Glomerular visceral epithelial cell (primary cell): Measurements from ENCODE around the gene NR1H2.
"Not testable (repeated sequence)": the region's sequence is repeated elsewhere in the genome, so short reads cannot be mapped to it uniquely, and the experiment has no call there.

Source experiments
- DNase-seq: peaks from one replicate; pipeline ENCODE4 v3.0.0-alpha.2; 2016; ENCODE audit errors: extremely low spot score

Gene NR1H2

DNA sequence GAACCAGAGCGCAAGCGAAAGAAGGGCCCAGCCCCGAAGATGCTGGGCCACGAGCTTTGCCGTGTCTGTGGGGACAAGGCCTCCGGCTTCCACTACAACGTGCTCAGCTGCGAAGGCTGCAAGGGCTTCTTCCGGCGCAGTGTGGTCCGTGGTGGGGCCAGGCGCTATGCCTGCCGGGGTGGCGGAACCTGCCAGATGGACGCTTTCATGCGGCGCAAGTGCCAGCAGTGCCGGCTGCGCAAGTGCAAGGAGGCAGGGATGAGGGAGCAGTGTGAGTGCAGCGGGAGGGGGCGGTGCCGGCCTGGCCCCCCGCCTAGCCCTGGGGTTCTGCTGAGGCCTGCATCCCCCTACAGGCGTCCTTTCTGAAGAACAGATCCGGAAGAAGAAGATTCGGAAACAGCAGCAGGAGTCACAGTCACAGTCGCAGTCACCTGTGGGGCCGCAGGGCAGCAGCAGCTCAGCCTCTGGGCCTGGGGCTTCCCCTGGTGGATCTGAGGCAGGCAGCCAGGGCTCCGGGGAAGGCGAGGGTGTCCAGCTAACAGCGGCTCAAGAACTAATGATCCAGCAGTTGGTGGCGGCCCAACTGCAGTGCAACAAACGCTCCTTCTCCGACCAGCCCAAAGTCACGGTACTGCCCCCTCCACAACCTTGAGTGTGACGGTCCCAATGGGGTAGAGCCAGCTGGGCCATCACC is 2.1 kb downstream of the NR1H2 start:
- DNase-seq = no peak

DNA sequence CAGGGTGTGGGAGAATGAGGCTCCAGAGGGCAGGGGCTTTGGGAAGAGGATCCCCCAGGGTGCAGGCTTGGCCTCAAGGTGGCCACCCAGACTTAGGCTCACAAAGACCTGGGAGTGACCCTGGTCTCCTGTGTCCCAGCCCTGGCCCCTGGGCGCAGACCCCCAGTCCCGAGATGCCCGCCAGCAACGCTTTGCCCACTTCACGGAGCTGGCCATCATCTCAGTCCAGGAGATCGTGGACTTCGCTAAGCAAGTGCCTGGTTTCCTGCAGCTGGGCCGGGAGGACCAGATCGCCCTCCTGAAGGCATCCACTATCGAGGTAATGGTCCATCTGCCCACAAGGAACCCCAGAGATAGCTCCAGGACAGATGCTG is 2.6 kb downstream of the NR1H2 start:
- DNase-seq = no peak

DNA sequence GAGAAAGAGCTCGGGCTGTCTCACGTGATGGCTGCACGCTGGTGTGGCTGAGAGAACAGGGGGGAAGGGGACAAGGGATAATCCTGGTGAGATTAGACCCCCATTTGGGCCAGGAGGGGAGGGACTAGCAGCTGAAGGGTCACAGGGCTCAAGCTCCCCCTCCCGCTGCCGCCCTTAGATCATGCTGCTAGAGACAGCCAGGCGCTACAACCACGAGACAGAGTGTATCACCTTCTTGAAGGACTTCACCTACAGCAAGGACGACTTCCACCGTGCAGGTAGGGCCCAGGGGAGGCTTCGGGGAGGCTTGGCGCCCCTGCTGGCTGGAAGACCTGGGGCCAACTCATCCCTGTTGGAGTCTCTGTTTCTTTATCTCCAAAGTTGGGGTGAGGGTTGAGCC is 3.3 kb downstream of the NR1H2 start:
- no peak for DNase-seq

DNA sequence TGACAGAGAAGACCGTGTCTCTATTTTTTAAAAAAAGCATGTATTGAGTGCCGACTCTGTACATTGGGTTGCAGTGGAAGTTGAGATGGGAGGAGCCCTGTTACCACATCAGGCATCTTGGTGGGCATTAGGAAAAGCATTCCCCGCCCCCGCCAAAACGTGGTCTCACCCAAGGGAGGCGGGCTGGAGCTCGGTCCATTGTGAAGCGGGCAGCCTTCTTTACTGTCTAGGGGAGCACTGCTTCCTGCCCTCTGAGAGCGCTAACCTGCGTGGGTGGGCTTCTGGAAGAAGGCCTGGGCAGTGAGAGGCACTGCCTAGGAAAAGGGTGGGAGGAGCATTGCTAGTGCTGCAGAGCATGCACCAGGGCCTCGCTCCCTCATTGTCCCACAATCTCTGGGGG is 3.9 kb downstream of the NR1H2 start:
- no peak for DNase-seq

DNA sequence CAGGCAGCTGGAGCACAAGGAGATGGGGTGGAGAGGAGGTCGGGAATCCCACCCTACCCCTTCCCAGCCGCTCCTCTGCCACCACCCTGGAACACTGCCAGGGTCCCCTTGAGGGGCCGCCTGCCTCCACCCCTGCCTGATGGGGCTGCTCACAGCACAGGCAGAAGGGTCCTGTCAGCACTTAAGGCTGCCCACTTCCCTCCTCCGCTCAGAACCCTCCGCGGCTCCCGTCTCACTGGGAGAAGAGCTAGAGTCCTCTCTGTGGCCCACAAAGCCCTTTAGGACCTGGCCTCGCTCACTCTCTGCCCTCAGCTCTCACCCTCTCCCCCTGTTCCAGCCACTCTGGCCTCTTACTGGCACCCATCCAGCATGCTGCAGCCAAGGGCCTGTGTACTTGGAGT is 4.5 kb downstream of the NR1H2 start:
- DNase-seq = no peak

DNA sequence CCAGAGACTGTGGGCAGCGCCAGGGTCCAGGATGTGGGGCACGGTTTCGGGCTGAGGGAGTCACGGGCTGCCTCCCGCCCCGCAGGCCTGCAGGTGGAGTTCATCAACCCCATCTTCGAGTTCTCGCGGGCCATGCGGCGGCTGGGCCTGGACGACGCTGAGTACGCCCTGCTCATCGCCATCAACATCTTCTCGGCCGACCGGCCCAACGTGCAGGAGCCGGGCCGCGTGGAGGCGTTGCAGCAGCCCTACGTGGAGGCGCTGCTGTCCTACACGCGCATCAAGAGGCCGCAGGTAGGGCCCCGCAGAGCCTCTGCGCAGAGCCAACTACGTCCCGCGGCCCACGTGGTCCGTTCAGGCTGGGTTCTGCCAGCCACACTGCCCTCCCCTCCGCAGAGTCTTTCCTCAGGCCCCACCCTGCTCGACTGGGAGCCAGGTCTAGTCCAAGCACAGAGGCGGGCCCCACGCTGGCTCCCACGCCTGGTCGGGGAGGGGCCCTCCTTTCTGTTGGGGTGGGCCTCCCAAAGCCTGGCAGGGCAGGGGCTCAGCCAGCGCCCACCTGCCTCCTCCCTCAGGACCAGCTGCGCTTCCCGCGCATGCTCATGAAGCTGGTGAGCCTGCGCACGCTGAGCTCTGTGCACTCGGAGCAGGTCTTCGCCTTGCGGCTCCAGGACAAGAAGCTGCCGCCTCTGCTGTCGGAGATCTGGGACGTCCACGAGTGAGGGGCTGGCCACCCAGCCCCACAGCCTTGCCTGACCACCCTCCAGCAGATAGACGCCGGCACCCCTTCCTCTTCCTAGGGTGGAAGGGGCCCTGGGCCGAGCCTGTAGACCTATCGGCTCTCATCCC is 5.8 kb downstream of the NR1H2 start:
- DNase-seq = no peak

DNA sequence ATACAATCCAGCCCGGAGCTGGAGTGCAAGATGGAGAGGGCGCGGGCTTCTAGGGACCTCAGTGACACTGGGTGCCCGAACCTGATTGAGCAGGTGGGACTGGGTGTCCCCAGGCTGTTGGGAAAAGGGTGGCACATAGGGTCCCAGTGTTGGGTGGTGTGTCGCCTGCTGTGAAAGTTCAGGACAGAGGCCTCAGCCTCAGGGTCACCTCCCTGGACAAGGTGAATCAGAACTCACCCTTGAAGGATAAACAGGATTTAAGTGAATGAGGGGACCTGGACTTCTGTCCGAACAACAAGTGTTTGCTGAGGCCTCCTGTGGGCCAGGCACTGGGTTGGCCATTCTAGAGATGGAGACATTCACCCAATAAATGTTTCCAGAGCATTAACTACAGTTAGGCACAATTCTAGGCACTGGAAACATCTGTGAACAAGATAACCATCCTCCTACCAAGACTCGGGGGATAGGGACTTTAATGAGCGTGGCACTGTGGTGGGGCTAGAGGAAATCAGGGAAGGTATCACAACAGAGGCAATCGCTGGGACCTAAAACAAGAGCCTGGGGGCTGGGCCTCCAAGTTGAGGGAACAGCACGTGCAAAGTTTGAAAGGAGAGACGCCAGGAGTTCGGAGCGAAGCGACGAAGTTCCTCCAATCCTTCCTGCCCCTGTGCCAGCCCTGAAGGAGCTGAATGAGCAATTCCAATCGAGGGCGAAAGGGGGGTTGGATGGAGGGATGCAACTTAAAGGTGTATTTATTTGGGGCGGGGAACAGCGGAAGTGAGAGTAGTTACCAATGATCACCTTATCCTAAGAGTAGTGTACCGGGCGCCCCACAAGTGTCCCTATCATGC is 7.0 kb downstream of the NR1H2 start:
- DNase-seq = no peak

DNA sequence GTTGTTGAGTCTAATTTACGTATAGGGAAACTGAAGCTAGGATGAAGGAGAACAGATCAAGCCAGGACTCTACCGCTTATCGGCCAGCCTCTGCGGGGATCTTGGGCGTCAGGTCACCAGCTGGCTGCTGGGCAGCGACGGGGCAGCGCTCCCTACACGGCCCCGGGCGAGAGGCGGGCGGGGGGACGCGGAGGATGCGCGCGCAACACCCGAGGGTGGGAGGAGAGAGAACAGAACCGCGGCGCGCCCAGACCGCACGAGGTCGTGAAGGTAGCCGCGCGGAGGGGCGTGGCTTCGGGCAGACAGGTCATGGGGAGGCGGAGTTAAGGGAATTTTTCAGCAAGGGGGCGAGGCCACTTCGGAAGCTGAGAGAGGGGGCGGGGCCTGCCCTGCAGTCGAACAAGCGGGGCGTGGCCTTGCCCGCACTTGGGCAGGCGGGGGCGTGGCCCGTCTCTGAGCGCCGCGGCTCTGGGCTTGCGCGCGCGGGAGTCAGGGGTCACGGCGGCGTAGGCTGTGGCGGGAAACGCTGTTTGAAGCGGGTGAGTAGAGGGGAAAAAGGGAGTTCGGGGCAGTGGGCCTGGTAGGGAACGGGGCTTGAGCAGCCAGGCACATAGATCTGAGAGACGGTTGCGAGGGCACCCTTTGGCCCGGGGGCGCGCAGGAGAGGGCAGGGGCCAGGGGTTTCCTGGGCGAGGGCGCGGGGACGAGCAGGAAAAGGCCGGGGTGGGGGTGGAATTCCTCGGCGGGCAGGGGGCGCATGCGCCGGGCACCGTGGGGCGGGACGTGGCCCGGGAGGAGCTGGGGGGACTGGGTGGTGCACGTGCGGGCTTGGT is 7.8 kb downstream of the NR1H2 start, which contains the start of gene POLD1:
TSS of gene POLD1 (plus strand) at position 496 of the 833 bp plus-strand sequence. CDS start 14,505 bp downstream, outside the sequence.
- peak; percentile 99 for DNase-seq

DNA sequence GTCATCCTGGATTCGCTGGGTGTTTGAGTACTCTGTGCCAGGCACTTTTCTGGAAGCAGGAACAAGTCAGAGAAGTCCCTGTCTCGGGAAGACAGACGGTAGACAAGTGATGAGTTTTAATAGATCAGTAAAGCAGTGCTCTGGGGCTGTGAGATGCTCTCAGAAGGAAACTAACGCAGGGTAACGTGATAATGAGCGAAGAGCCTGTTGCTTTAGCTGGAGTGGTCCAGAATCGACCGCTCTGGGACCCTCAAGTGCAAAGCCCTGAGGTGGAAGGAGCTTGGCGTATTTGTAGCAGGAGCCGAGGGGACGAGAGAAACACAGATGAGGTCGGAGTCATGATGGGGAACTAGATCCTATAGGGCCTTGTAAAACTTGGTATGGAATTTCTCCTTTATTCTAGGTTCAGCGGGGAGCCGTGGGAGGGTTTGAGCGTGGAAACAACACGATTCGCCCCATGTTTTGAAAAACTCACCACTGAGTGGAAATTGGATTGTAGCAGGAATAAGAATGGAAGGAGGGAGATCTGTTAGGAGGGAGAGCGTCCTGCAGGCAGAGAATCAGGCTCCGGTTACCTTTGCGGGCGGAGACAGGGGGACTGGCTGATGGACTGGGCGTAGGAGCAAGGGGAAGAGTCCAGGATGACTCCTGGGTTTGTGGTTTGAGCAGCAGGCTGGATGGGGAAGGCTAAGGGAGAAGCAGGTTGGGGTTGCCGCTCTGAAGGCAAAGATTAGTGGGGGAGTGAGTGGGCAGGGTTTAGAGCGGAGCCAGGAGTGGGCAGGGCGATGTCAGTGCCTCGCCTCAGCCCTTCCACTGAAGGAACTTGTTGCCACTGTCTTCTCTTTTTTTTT is 8.7 kb downstream of the NR1H2 start:
- peak; percentile 51 for DNase-seq

DNA sequence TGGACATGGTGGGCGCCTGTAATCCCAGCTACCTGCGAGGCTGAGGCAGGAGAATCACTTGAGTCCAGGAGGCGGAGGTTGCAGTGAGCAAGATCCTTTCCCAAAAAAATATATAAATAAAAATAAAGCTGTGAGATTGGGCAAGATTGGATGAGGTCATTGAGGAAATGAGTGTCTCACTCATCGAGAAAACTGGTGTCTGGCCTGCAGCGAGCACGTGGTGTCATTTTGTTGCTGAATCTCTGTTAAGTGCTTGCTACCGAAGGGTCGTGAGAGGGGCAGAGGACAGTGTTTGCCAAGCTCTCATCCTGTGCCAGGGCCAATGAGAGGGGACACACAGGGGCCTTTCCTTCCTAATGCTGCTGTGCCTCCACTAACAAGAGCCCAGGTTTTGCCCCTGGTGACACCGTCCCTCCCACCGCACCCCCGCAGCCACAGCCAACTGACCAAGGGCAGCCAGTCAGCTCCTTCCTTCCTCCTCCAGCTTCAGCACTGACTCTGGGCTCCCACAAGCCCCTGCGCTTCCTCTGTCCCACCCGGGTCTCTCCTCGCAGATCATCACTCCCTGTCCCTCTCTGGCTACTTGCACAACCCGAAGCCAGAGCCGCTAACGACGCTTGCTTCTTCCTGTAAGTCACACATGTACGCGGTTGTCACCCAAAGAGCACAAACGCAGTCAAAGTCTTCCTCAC is 11.1 kb downstream of the NR1H2 start:
- no peak for DNase-seq

DNA sequence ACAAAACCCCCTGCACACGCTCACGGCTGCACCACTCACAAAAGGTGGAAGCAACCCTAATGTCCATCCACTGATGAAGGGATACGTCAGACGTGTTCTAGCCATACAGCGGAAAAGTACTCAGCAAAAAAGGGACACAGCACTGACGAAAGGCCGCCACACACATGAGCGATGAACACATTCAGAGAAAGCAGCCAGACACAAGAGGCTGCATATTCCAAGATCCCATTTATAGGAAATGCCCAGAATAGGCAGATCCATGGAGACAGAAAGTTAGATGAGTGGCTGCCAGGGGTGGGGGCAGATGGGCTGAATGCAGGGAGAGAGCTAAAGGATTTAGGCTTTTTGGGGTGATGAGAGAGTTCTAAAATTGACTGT is 11.6 kb downstream of the NR1H2 start:
- DNase-seq = no peak

DNA sequence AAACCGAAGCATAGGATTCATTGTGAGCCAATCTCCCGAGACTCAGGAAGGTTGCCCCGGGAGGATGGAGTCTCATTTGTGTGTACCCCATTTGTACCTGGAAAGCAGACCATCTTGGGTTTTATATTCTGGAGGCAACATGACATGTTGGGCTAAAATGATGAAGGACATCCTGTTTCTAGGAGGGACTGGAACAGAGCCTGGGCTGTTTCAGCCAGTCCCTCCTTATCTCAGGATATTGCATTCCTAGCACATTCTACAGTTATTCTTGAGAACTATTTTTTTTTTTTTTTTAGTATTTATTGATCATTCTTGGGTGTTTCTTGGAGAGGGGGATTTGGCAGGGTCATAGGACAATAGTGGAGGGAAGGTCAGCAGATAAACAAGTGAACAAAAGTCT is 14.0 kb downstream of the NR1H2 start:
- DNase-seq = not testable (repeated sequence)

DNA sequence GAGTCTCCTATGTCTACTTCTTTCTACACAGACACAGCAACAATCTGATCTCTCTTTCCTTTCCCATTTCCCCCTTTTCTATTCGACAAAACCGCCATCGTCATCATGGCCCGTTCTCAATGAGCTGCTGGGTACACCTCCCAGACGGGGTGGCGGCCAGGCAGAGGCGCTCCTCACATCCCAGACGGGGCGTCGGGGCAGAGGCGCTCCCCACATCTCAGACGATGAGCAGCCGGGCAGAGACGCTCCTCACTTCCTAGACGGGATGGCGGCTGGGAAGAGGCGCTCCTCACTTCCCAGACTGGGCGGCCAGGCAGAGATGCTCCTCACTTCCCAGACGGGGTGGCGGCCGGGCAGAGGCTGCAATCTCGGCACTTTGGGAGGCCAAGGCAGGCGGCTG is 14.7 kb downstream of the NR1H2 start:
- DNase-seq = not testable (repeated sequence)

DNA sequence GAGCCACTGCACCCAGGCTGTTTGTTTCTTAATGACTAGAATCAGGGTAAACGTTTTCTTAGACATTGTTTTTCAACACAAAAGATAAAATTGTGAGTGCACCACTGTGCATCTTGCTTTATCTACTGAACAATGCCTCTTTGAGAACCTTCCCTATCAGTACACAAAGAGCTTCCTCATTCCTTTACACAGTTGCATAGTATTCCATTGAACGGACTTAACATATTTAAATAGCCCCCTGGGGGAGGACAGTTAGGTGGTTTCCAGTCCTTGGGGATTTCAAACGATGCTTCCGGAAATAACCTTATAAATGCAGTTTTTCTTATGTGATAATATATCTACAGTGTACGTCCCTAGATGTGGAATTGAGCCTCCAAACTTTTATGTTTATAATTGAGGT is 16.5 kb downstream of the NR1H2 start:
- DNase-seq = no peak

DNA sequence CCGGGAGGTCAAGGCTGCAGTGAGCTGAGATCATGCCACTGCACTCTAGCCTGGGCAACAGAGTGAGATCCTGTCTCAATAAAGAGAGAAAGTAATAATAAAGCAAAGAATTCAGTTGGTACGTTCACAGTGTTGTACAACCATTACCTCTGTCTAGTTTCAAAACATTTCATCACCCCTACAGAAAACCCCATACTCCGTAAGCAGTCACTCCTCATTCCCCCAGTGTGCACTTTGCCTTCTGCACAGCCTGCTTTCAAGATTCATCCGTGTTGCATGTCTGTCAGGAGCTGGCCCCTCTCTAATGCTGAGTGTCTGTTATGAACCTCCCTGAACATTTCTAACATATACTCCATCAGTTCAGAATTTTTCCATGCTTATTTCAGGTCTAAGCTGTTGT is 17.3 kb downstream of the NR1H2 start:
- DNase-seq = no peak

DNA sequence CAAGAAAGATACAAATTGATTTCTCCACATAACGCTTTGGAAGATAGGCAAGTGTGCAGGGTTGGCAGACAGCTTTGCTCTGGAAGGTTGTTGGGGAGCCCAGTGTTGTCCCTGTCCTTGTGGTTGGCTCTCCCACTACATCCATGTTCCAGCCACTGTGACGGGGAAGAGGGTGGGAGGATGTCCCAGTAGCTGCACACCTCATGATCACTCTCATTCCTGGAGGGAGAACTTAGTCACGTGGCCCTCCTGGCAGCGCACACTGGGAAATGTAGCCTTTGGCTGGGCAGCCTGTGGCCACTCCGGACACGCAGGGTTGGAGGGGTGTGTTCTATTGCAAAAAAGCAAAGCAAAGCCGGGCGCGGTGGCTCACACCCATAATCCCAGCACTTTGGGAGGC is 17.8 kb downstream of the NR1H2 start:
- no peak for DNase-seq

DNA sequence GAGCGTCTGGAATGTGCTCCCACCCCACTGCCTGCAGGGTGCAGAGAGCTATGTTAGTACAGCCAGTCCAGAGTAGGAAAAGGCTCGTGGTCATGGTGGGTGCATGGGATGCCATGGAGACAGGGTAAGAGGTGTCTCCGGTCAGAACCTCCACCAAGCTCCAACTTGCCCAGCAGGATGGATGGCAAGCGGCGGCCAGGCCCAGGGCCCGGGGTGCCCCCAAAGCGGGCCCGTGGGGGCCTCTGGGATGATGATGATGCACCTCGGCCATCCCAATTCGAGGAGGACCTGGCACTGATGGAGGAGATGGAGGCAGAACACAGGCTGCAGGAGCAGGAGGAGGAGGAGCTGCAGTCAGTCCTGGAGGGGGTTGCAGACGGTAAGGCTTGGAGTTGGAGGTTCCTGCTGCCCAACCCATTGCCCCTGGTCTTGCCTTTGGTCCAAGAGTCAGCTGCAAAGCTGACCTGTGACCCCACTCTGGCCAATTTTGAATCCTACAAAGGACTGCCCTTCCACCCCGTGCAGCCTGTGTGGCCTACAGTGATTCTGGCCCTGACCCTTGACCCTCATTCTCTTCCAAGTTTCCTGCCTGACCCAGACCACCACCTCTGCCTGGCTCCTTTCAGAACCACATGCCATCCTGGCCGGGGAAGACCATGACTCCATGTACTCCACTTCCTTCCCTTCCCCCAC is 22.6 kb downstream of the NR1H2 start:
- no peak for DNase-seq

DNA sequence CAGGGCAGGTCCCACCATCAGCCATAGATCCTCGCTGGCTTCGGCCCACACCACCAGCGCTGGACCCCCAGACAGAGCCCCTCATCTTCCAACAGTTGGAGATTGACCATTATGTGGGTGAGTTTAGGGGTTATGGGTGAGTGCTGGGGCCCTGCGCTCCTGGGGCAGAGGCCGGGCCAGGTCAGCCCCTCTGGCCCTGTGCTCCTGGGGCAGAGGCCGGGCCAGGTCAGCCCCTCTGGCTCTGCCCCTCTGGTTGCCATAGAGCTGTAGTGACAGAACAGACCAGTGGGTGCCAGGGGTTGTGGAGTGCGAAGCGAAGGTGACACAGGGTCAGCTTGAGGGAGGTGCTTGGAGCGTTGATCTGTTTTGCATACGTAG is 23.1 kb downstream of the NR1H2 start:
- DNase-seq = no peak
